ENCODE measurements around the gene CNPPD1.
"Not testable (repeated sequence)": the region's sequence is repeated elsewhere in the genome, so short reads cannot be mapped to it uniquely, and the experiment has no call there.

Gene CNPPD1

DNA sequence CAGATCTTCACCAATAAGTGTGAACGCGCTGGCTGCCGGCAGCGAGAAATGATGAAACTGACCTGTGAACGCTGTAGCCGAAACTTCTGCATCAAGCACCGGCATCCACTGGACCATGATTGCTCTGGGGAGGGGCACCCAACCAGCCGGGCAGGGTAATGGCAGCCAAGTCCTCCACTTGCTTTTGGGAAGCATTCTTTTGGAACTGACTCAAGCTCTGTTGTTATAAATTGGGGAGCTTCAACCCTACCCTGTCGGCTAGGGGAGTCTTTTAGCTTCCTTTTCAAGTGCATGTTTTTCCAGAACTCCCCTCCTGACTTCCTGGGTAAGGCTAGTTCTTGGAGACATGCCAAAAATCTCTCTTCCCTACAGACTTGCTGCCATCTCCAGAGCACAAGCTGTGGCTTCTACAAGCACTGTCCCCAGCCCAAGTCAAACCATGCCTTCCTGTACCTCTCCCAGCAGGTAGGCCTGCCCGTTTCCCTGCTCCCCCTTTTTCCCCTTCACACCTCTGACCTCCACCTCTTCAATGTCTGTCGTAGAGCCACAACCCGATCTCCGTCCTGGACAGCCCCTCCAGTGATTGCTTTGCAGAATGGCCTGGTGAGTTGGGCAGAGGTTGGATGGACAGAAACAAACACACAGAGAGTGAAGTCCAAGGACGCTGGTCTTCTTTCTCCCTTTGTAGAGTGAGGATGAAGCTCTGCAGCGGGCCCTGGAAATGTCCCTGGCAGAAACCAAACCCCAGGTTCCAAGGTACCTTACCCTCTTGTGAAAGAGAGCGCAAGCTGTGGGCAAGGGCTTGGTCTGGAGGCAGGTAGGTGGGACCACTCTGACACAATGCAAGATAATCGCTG is 31.4 kb upstream of the CNPPD1 start:
- peak in 1 of 2 experiments; percentile 46 for DNase-seq

DNA sequence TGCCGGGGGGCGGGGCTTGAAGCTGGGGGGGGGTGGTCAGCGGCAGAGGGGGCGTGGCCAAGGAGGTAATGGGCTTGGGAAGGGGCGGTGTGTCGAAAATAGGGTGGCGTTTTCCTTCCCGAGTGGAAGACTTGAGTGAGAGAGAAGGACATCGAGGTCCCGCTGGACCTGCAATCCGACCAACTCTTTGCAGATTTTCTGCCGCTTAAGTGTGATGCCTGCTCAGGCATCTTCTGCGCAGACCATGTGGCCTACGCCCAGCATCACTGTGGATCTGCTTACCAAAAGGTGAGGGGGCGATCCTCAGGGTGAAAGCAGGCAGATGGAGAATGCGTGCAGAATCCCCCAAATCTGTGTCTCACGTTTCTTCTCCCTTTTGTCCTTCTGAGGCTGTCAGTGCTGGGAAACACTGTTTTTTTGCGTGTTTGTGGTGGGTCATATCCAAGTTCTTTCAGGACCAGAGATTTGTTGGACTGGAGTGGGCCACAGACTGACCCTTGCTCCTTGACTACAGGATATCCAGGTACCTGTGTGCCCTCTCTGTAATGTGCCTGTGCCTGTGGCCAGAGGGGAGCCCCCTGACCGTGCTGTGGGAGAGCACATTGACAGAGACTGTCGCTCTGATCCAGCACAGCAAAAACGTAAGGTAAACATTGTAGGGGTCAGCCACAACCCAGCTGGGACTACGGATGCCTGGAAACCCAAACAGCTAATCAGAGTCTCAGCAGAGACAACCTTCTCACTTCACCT is 30.6 kb upstream of the CNPPD1 start:
- peak in 1 of 2 experiments; percentile 58 for DNase-seq

DNA sequence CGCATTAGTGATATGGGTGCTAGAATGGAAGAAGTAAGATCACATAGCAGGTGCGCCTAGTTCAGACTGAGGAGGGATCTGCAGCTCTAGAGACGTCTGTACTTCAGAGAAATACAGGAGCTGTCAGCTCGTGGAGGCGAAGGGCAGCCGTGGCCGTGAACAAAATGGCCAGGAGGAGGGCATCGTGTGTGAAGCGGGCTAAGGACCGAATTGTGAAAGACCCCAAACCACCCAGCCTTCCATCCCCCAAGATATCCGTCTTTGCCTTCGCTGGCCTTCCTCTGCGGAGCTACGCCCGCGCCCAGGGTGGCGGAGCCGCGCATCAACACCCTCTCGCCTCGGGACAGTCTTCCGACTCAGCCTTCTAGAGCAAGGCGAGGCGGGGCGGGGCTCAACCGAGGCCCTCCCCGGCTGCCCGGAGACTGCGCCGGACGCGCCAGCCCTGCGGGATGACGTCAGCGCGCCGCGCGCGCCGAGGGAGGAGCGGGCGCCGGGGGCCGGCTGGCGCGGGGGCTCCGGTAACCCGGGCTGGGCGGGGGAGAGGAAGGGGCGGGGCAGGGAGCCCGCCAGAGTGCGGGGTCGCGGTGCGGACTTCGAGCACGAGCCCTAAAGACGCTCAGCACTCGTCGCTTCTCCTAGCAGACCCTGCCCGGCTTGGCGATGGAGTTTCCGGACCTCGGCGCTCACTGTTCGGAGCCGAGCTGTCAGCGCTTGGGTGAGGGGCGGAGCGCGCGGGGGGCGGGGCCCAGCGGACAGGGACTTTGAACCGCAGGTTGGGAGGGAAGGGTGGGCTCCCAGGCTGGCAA is 29.8 kb upstream of the CNPPD1 start, which contains the start of gene ZFAND2B:
Gene ZFAND2B, plus strand, starts transcription at position 455 of the 806 bp plus-strand sequence. Its CDS starts 206 bp downstream, at position 661.
- peak; percentile 86 to 92 for DNase-seq

GRCh38 chr2:219205981-219206327 is 29.2 kb upstream of the CNPPD1 start:
- DNase-seq = no peak

DNA sequence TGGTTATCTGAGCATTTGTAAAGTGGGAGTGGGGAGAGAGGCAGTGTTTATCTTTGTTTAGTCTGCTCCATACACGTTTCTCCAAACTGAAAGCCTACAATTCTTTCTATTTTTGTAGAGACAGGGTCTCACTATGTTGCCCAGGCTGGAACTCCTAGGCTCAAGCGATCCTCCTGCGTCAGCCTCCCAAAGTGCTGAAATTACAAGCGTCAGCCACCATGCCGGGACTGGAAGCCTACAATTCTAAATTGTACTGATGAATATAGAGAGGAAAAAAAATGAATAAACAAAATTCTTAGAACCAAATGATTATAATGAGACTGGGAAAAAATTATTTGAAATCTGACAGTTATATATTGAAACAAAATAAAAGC is 28.4 kb upstream of the CNPPD1 start:
- no peak for DNase-seq

- no peak for DNase-seq
Measured at GRCh38 chr2:219204425-219205164, 27.9 kb upstream of the CNPPD1 start.

DNA sequence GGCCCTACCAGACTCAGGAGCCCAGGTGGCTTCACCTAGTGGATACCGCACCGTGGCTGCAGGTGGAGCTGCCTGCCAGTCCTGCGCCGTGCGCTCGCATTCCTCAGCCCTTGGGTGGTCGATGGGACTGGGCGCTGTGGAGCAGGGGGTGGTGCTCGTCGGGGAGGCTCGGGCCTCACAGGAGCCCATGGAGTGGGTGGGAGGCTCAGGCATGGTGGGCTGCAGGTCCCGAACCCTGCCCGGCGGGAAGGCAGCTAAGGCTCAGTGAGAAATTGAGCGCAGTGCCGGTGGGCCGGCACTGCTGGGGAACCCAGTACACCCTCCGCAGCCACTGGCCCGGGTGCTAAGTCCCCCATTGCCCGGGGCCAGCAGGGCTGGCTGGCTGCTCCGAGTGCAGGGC is 24.6 kb upstream of the CNPPD1 start:
- DNase-seq = not testable (repeated sequence)

DNA sequence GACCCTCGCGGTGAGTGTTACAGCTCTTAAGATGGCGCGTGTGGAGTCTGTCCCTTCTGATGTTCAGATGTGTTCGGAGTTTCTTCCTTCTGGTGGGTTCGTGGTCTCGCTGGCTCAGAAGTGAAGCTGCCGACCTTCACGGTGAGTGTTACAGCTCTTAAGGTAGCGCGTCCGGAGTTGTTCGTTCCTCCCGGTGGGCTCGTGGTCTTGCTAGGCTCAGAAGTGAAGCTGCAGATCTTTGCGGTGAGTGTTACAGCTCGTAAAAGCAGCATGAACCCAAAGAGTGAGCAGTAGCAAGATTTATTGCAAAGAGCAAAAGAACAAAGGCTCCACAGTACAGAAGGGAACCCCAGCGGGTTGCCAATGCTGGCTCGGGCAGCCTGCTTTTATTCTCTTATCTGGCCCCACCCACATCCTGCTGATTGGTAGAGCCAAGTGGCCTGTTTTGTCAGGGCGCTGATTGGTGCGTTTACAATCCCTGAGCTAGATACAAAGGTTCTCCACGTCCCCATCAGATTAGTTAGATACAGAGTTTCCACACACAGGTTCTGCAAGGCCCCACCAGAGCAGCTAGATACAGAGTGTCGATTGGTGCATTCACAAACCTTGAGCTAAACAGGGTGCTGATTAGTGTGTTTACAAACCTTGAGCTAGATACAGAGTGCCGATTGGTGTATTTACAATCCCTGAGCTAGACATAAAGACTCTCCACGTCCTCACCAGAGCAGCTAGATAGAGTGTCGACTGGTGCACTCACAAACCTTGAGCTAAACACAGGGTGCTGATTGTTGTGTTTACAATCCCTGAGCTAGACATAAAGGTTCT is 24.0 kb upstream of the CNPPD1 start:
- peak; percentile 15 to 20 for DNase-seq

DNA sequence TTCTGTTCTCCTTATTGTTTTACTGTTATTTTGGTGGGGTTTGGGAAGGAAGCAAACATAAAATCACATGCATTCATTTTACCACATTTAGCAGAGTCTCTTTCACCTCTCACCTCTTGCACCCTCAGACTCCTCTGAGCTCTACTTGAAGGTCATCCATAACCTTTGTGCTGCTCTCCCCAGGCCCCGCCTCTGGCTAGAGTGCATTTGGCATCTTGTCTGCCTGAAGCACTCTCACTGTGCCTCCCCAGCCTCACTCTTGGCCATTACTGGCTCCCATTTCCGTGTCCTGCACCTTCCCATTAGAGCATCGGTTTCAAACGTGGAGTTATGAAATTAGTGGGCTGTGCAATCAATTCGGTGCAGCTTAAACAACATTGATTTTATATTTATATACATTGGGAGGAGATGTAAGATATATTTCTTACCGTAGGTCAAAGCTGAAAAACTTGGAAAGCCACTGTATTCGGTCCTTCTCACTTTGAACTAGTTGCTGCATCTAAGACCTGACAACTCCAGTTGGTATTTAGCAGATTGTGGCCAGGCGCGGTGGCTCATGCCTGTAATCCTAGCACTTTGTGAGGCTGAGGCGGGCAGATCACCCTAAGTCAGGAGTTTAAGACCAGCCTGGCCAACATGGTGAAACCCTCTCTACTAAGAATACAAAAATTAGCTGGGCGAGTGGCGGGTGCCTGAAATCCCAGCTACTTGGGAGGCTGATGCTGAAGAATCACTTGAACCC is 22.9 kb upstream of the CNPPD1 start:
- no peak for DNase-seq

- no peak for DNase-seq
Measured at GRCh38 chr2:219198974-219199373, 22.2 kb upstream of the CNPPD1 start.

DNA sequence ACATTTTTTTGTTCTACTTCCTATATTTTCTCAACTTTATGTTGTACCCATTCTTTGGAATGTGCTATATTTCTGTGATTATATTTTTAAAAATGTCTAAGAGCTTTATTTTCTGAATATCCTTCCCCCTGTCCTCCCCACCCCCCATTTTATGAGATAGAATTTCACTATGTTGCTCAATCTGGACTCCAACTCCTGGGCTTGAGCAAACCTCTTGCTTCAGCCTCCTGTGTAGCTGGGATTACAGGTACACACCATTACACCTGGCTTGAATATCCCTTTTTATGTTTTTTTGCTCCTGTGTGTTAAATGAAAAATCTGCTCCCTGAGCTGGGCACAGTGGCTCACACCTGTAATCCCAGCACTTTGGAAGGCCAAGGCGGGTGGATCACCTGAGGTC is 20.7 kb upstream of the CNPPD1 start:
- DNase-seq = no peak

DNA sequence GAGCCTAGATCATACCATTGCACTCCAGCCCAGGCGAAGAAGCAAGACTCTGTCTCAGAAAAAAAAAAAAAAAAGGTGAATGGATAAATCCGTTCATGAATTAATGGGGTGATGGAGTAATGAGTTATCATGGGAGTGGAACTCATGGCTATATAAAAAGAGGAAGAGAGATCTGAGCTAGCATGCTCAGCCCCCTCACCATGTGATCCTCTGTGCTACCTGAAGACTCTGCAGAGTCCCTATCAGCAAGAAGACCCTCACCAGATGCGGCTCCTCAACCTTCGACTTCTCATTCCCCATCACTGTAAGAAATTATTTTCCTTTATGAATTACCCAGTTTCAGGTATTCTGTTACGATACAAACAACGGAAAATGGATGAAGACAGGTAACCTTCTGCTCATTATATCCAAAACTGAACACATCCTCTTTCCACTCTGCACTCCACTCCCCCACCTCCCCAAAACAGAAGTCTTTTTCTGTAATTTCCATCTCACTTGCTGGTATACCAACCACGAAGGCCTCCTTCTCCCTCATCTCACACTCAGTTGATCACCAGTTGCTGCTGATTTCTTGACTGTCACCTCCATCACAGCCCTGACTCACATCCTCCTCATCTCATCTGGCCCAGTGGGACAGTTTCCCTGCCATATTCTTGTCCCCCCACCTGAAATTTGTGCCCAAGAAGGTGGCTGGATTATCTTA is 10.2 kb upstream of the CNPPD1 start:
- no peak for DNase-seq

- no peak for DNase-seq
Measured at GRCh38 chr2:219184121-219184520, 7.4 kb upstream of the CNPPD1 start.

DNA sequence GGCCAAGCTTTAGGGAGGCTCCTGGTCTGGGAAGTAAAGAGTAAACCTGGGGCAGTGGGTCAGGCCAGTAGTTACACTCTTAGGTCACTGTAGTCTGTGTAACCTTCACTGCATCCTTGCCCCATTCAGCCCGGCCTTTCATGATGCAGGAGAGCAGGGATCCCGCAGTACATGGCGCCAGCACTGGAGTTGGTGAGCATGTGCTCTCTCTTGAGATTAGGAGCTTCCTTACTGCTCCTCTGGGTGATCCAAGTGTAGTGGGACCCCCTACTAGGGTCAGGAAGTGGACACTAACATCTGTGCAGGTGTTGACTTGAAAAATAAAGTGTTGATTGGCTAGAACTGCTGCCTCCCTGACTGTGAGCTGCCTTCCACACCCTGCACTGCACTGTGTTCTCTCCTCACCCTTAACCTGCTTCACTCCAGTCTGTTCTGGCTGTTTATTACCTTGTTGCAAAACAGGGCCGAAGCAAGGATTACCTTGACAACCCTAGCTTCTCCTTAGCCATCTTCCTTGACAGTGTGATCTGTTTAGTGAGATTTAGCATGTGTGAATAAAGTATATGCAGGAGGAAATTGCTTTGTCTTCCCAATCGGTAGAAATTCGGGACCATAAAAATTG is 6.5 kb upstream of the CNPPD1 start:
- DNase-seq = no peak

DNA sequence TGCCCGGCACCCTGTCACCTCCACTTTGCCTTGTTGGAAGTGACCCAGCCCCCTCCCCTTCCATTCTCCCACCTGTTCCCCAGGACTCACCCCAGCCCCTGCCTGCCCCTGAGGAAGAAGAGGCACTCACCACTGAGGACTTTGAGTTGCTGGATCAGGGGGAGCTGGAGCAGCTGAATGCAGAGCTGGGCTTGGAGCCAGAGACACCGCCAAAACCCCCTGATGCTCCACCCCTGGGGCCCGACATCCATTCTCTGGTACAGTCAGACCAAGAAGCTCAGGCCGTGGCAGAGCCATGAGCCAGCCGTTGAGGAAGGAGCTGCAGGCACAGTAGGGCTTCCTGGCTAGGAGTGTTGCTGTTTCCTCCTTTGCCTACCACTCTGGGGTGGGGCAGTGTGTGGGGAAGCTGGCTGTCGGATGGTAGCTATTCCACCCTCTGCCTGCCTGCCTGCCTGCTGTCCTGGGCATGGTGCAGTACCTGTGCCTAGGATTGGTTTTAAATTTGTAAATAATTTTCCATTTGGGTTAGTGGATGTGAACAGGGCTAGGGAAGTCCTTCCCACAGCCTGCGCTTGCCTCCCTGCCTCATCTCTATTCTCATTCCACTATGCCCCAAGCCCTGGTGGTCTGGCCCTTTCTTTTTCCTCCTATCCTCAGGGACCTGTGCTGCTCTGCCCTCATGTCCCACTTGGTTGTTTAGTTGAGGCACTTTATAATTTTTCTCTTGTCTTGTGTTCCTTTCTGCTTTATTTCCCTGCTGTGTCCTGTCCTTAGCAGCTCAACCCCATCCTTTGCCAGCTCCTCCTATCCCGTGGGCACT is 5.8 kb upstream of the CNPPD1 start:
- no peak for DNase-seq

DNA sequence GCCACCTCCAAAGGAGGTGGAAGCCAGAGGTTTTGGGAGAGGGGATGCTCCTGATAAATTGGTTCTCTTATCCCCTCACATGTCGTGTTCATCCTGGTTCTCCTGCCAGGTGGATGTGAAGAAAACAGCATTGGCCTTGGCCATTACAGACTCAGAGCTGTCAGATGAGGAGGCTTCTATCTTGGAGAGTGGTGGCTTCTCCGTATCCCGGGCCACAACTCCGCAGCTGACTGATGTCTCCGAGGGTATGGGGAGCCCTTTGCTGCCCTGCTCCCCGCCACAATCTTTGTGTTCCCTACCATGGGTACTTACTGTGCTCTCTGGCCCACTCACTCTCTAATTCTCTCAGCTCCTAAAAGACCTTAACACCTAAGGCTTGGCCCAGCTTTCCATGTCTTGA is 4.8 kb upstream of the CNPPD1 start:
- DNase-seq = no peak

DNA sequence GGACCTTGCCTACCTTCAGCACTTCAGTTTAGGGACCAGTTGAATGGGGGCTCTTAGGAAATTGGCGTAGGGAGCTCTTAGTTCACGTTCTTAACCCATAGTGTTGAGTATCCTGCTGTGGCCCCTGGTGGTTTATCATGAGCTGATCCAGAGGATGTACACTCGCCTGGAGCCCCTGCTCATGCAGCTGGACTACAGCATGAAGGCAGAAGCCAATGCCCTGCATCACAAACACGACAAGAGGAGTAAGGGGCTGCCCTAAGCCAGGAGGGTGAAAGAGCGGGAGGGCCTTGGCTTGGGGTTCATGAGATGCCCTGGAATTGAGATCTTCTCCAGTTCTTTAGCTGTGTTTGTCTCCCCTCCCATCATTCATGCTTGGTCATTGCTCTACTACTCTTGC is 4.2 kb upstream of the CNPPD1 start:
- DNase-seq = no peak

DNA sequence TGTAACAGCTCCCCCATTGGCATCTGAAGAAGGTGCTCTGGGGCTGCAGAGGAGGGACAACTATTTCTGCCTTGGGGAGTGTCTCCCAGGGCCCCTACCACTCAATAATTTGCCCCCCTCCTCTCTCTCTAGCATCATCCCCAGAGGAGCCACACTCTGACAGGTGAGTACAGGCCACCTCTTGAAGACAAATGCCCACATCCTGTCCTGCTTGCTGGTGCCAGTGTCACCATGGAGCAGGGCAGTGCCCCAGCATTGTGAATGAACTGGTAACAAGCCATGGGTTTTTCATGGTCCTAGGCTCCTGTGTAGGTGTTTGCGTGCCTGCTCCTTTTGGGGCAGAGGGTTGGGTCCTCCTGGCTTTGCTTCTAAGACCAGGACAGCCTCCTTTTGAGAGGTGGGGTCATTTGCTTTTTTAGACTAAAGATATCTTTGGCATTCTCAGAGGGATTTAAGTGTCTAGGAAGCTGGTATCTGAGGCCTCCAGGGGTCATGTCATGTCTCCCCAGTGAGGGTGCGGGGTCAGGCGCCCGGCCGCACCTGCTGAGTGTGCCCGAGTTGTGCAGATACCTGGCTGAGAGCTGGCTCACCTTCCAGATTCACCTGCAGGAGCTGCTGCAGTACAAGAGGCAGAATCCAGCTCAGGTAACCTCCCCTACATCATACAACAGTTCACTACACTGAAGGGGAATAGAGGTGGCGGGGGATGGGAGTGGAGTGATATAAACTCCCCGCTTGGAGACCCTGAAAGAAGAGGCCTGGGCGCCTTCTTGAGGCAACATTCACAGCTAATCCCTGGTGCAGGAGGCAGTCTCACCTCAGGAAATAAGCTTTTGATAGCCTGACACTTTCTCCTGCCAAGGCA is 3.1 kb upstream of the CNPPD1 start:
- no peak for DNase-seq

Data from SHP77 (cell line).